ENCODE measurements around the gene DLGAP1.
"Not testable (repeated sequence)": the region's sequence is repeated elsewhere in the genome, so short reads cannot be mapped to it uniquely, and the experiment has no call there.

The DLGAP1 gene

GRCh38 chr18:3655254-3656050, 799.7 kb downstream of the DLGAP1 start:
- no peaks in the 10 kb centered on the region for H3K36me3 ChIP-seq (ENCODE audit: control insufficient read depth, insufficient read depth, low read length)
- no peaks in the 10 kb centered on the region for H3K4me1 ChIP-seq (ENCODE audit: control insufficient read depth, insufficient read depth, low read length)
- H3K27ac ChIP-seq (ENCODE audit: insufficient read depth, low read depth, low read length, poor library complexity, severe bottlenecking), result no peak overlapping the region
- no peak overlapping the region for H3K4me3 ChIP-seq (ENCODE audit: insufficient read depth, low read depth, low read length)
- 91% methylated on average over 15 of the region's 15 CpGs for WGBS, 2 experiments
- no peaks in the 10 kb centered on the region for H3K27me3 ChIP-seq (ENCODE audit: control insufficient read depth, insufficient read depth, low read length, poor library complexity, severe bottlenecking)
- no peaks in the 10 kb centered on the region for H3K9me3 ChIP-seq (ENCODE audit: control insufficient read depth, low read length)

GRCh38 chr18:3654442-3655253, 800.5 kb downstream of the DLGAP1 start:
- Histone ChIP-seq H3K4me3 (ENCODE audit: insufficient read depth, low read depth, low read length) (no peak overlapping the region), H3K36me3 (ENCODE audit: control insufficient read depth, insufficient read depth, low read length) (no peaks in the 10 kb centered on the region), H3K4me1 (ENCODE audit: control insufficient read depth, insufficient read depth, low read length) (no peaks in the 10 kb centered on the region), H3K27ac (ENCODE audit: insufficient read depth, low read depth, low read length, poor library complexity, severe bottlenecking) (no peak overlapping the region), H3K27me3 (ENCODE audit: control insufficient read depth, insufficient read depth, low read length, poor library complexity, severe bottlenecking) (no peaks in the 10 kb centered on the region), H3K9me3 (ENCODE audit: control insufficient read depth, low read length) (no peaks in the 10 kb centered on the region)
- 90 to 91% methylated on average over 11 of the region's 11 CpGs for WGBS, 2 experiments

GRCh38 chr18:3653851-3654441, 801.2 kb downstream of the DLGAP1 start:
- no peak overlapping the region for H3K27ac ChIP-seq (ENCODE audit: insufficient read depth, low read depth, low read length, poor library complexity, severe bottlenecking)
- WGBS, 2 experiments, result 92% methylated on average over 12 of the region's 12 CpGs
- H3K4me1 ChIP-seq (ENCODE audit: control insufficient read depth, insufficient read depth, low read length), result no peaks in the 10 kb centered on the region

GRCh38 chr18:3653263-3653850, 801.8 kb downstream of the DLGAP1 start:
- H3K4me1 ChIP-seq (ENCODE audit: control insufficient read depth, insufficient read depth, low read length), result no peaks in the 10 kb centered on the region
- H3K27ac ChIP-seq (ENCODE audit: insufficient read depth, low read depth, low read length, poor library complexity, severe bottlenecking), result no peak overlapping the region
- H3K9me3 ChIP-seq (ENCODE audit: control insufficient read depth, low read length), result no peaks in the 10 kb centered on the region
- H3K27me3 ChIP-seq (ENCODE audit: control insufficient read depth, insufficient read depth, low read length, poor library complexity, severe bottlenecking), result no peaks in the 10 kb centered on the region
- WGBS, 2 experiments, result 94 to 95% methylated on average over 5 of the region's 5 CpGs
- no peak overlapping the region for H3K4me3 ChIP-seq (ENCODE audit: insufficient read depth, low read depth, low read length)
- no peaks in the 10 kb centered on the region for H3K36me3 ChIP-seq (ENCODE audit: control insufficient read depth, insufficient read depth, low read length)

More at GRCh38 chr18:3653851-3654441, 801.2 kb downstream of the DLGAP1 start:
- H3K9me3 ChIP-seq (ENCODE audit: control insufficient read depth, low read length), result no peaks in the 10 kb centered on the region
- no peaks in the 10 kb centered on the region for H3K27me3 ChIP-seq (ENCODE audit: control insufficient read depth, insufficient read depth, low read length, poor library complexity, severe bottlenecking)
- no peak overlapping the region for H3K4me3 ChIP-seq (ENCODE audit: insufficient read depth, low read depth, low read length)
- no peaks in the 10 kb centered on the region for H3K36me3 ChIP-seq (ENCODE audit: control insufficient read depth, insufficient read depth, low read length)

- H3K4me3 ChIP-seq (ENCODE audit: insufficient read depth, low read depth, low read length), result no peak overlapping the region
- H3K27ac ChIP-seq (ENCODE audit: insufficient read depth, low read depth, low read length, poor library complexity, severe bottlenecking), result no peak overlapping the region
- no peaks in the 10 kb centered on the region for H3K4me1 ChIP-seq (ENCODE audit: control insufficient read depth, insufficient read depth, low read length)
- 88 to 93% methylated on average over 13 of the region's 13 CpGs for WGBS, 2 experiments
- no peaks in the 10 kb centered on the region for H3K9me3 ChIP-seq (ENCODE audit: control insufficient read depth, low read length)
- no peaks in the 10 kb centered on the region for H3K36me3 ChIP-seq (ENCODE audit: control insufficient read depth, insufficient read depth, low read length)
- no peaks in the 10 kb centered on the region for H3K27me3 ChIP-seq (ENCODE audit: control insufficient read depth, insufficient read depth, low read length, poor library complexity, severe bottlenecking)
Measured at GRCh38 chr18:3652380-3653262, 802.5 kb downstream of the DLGAP1 start.

GRCh38 chr18:3651266-3651665, 803.8 kb downstream of the DLGAP1 start:
- no peaks in the 10 kb centered on the region for H3K4me1 ChIP-seq (ENCODE audit: control insufficient read depth, insufficient read depth, low read length)
- no peak overlapping the region for H3K4me3 ChIP-seq (ENCODE audit: insufficient read depth, low read depth, low read length)
- H3K9me3 ChIP-seq (ENCODE audit: control insufficient read depth, low read length), result no peaks in the 10 kb centered on the region
- no peaks in the 10 kb centered on the region for H3K36me3 ChIP-seq (ENCODE audit: control insufficient read depth, insufficient read depth, low read length)
- H3K27ac ChIP-seq (ENCODE audit: insufficient read depth, low read depth, low read length, poor library complexity, severe bottlenecking), result no peak overlapping the region
- H3K27me3 ChIP-seq (ENCODE audit: control insufficient read depth, insufficient read depth, low read length, poor library complexity, severe bottlenecking), result no peaks in the 10 kb centered on the region
- WGBS, 2 experiments, result 80 to 83% methylated on average over 9 of the region's 9 CpGs

- 94% methylated on average over 9 of the region's 9 CpGs for WGBS, 2 experiments
Measured at GRCh38 chr18:3650521-3651042, 804.5 kb downstream of the DLGAP1 start.

GRCh38 chr18:3649633-3650426, 805.3 kb downstream of the DLGAP1 start:
- Histone ChIP-seq H3K9me3 (ENCODE audit: control insufficient read depth, low read length) (no peaks in the 10 kb centered on the region), H3K27me3 (ENCODE audit: control insufficient read depth, insufficient read depth, low read length, poor library complexity, severe bottlenecking) (no peaks in the 10 kb centered on the region), H3K4me1 (ENCODE audit: control insufficient read depth, insufficient read depth, low read length) (no peaks in the 10 kb centered on the region), H3K27ac (ENCODE audit: insufficient read depth, low read depth, low read length, poor library complexity, severe bottlenecking) (no peak overlapping the region), H3K36me3 (ENCODE audit: control insufficient read depth, insufficient read depth, low read length) (no peaks in the 10 kb centered on the region), H3K4me3 (ENCODE audit: insufficient read depth, low read depth, low read length) (no peak overlapping the region)
- WGBS, 2 experiments, result 92 to 95% methylated on average over 8 of the region's 8 CpGs

More at GRCh38 chr18:3650521-3651042, 804.5 kb downstream of the DLGAP1 start:
- not testable (repeated sequence) for H3K36me3 ChIP-seq (ENCODE audit: control insufficient read depth, insufficient read depth, low read length); H3K4me1 ChIP-seq (ENCODE audit: control insufficient read depth, insufficient read depth, low read length); H3K27ac ChIP-seq (ENCODE audit: insufficient read depth, low read depth, low read length, poor library complexity, severe bottlenecking); H3K9me3 ChIP-seq (ENCODE audit: control insufficient read depth, low read length); H3K27me3 ChIP-seq (ENCODE audit: control insufficient read depth, insufficient read depth, low read length, poor library complexity, severe bottlenecking); H3K4me3 ChIP-seq (ENCODE audit: insufficient read depth, low read depth, low read length)
